ENCODE results near the gene NCF4. TPM values are rescaled to one million over a fixed set of nuclear protein-coding genes. Genes with fewer than 3 reads are reported as not detected.

Gene NCF4
- total and polyA plus RNA-seq, 9 of the 15 experiments (the other 6 are each of a cell fraction or from before 2014, with no cell fraction given) = 0.04 to 0.95 (median 0.33) TPM

GRCh38 chr22:36817525-36817848 is 43.3 kb upstream of the NCF4 start (continued):
- TF ChIP-seq E2F8 (IDR thresholded peaks at IDR 0.05; ENCODE audit: low read depth, partially characterized antibody) (no peak), ARID2 (IDR thresholded peaks at IDR 0.05) (no peak), POLR2G (IDR thresholded peaks at IDR 0.05; ENCODE audit: low read depth, low read length) (no peak), CLOCK (CRISPR knock-in tag; IDR thresholded peaks at IDR 0.05; ENCODE audit: borderline replicate concordance) (no peak)

- Histone ChIP-seq H2AFZ (ENCODE audit: low read depth, low read length) (no peak overlapping the region), H3K9ac (ENCODE audit: insufficient read depth in 1 of 2, low read depth in 2 of 2, low read length in 2 of 2) (no peak overlapping the region), H3K27ac (ENCODE audit: extremely low read depth, low read depth, low read length) (no peak overlapping the region), H3K9me3 (replicated peaks; ENCODE audit: control insufficient read depth, insufficient read depth, low read depth, low read length) (no peaks in the 10 kb centered on the region), H3K79me2 (ENCODE audit: control insufficient read depth, insufficient read depth, low read length) (no peaks in the 10 kb centered on the region), H4K20me1 (replicated peaks; ENCODE audit: control insufficient read depth, insufficient read depth, low read length) (peaks cover 6% of the 10 kb centered on the region; the same call in 1 of the 2 replicates), H3K4me3 (no peak overlapping the region), H3K27me3 (ENCODE audit: control insufficient read depth in 2 of 2, insufficient read depth in 2 of 2, low read length in 2 of 2) (peaks cover 5 to 50% of the 10 kb centered on the region in 2 experiments; a peak in 4 of 5 replicates), H3K9me1 (ENCODE audit: control insufficient read depth, insufficient read depth, low read length) (no peaks in the 10 kb centered on the region), H3K36me3 (ENCODE audit: control insufficient read depth, insufficient read depth, low read length) (no peaks in the 10 kb centered on the region), H3K4me2 (ENCODE audit: insufficient read depth, low read length) (no peak overlapping the region), H3K4me1 (replicated peaks in 1 of 2; ENCODE audit: control insufficient read depth in 2 of 2, insufficient read depth in 2 of 2, low read length in 2 of 2) (peaks cover 0 to 12% of the 10 kb centered on the region in 2 experiments; a peak in 2 of 5 replicates)
- ChIA-PET POLR2A (no interaction called here), CTCF (ENCODE audit: low intra/inter-chr PET ratio) (no interaction called here)
- no TSS peak for BruUV-seq (replicated peaks)
- FAIRE-seq = no peak
- ATAC-seq = no peak
- intact Hi-C loops (cut with micrococcal nuclease) (no loop called here), in situ Hi-C loops (cut with MboI) (no loop called here)
- DNase-seq (ENCODE audit: extremely low read depth in 1 of 4, low spot score in 3 of 4) = no peak
- WGBS (ENCODE audit: insufficient coverage, low coverage, missing lambda C conversion rate) = 0% methylated on average over 5 of the region's 6 CpGs
- no peak for TF ChIP-seq RFX1 (IDR thresholded peaks at IDR 0.05)
- TF ChIP-seq, protein P1, sequence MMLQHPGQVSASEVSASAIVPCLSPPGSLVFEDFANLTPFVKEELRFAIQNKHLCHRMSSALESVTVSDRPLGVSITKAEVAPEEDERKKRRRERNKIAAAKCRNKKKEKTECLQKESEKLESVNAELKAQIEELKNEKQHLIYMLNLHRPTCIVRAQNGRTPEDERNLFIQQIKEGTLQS (IDR thresholded peaks at IDR 0.05) = 0 out of 2 replicates have a peak, but pooled peaks have one; percentile 8
- TF ChIP-seq, protein P1 (CRISPR knock-in tag; conservative IDR thresholded peaks at IDR 0.05) = no peak
Observed at GRCh38 chr22:36818010-36818642, 42.7 kb upstream of the NCF4 start.

Data from K562 (cell line).